IgD-negative memory B cell (primary cell): Measurements from ENCODE around the gene TMEM191B. TPM values are rescaled to one million over a fixed set of nuclear protein-coding genes. Genes with fewer than 3 reads are reported as not detected.
"Not testable (repeated sequence)": the region's sequence is repeated elsewhere in the genome, so short reads cannot be mapped to it uniquely, and the experiment has no call there.

Experiments
- H3K27ac Mint-ChIP-seq, 3 donors: one replicate each; pipeline ENCODE4 v1.8.0; 2020 to 2022; ENCODE audit warnings: mild to moderate bottlenecking in 3 of 3, mixed read lengths in 3 of 3, moderate library complexity in 1 of 3
- H3K27me3 Mint-ChIP-seq: one replicate; pipeline ENCODE4 v1.8.0; 2021; ENCODE audit warnings: mixed read lengths
- H3K36me3 Mint-ChIP-seq: one replicate; pipeline ENCODE4 v1.8.0; 2020; ENCODE audit warnings: mild to moderate bottlenecking, mixed read lengths
- H3K4me1 Mint-ChIP-seq, 3 donors: one replicate each; pipeline ENCODE4 v1.8.0; 2020 to 2022; ENCODE audit warnings: mixed read lengths in 3 of 3, mild to moderate bottlenecking in 1 of 3
- H3K4me3 Mint-ChIP-seq, 4 donors: one replicate each; pipeline ENCODE4 v1.8.0; 2020 to 2022; ENCODE audit warnings: mild to moderate bottlenecking in 4 of 4, mixed read lengths in 4 of 4, moderate library complexity in 3 of 4
- H3K9me3 Mint-ChIP-seq, 3 donors: one replicate each; pipeline ENCODE4 v1.8.0; 2020 to 2021; ENCODE audit warnings: mixed read lengths in 3 of 3, mild to moderate bottlenecking in 1 of 3
- polyA plus RNA-seq: library from polyadenylated mRNA; unstranded; fragments of 300-500 nt; fragmentation: Illumina TruSeq; gene quantifications from one replicate; pipeline ENCODE4 v1.2.3, GENCODE V29; 2021

The TMEM191B gene
- polyA plus RNA-seq, 1 donor from 2014 or later, result not detected

DNA sequence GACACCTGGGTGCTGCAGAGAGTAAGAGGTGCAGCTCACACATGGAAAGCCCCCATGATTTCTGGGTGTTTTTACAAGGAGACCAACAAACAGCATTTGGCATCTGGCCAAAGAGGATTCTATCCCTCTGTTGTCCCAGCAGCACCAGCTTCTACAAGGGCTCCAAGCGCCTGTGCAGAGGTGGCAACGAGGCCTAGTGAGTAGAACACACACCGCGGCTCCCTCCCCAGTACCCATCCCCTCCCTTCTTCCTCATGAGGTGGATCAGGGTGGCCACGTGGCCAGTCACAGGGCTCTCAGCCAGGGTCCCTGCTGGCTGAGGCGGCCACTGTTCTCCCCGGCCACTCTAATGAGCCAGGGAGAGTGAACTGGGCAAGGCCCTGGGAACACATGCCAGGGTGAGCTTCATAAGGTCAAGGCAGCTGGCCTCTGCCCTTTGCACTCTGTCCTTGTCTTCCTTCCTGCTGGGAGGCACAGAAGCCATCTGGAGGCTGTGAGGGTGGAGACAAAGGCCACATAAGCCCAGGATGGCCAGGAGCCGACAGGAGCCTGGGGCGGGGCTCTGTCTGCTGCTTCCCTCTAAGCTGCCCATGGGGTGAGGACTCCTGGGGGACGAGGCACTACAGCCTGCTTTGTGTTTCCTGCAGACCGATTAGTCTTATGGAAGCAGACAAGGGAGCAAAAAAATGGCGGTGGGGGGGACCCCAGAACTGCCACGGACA lies 22.0 kb downstream of the TMEM191B start:
- H3K27ac Mint-ChIP-seq, H3K27me3 Mint-ChIP-seq, H3K9me3 Mint-ChIP-seq, H3K4me3 Mint-ChIP-seq, H3K36me3 Mint-ChIP-seq, H3K4me1 Mint-ChIP-seq: not testable (repeated sequence)

DNA sequence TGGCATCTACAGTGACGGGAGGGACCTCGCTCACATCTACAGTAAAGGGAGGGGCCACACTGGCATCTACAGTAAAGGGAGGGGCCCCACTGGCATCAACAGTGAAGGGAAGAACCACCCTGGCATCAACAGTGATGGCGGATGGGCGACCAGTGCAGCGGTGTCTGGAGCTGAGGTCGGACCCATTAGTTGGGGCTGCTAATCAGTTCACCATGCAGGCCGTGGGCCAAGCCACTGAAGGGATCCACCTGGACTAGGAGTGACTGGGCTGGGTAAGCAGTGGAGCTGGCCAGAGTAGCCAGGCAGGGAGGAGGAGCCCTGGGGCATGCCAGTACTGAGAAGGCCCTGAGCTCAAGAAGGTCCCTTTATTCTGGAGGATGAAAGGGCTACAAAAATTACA lies 23.4 kb downstream of the TMEM191B start:
- not testable (repeated sequence) for H3K4me1 Mint-ChIP-seq, H3K27me3 Mint-ChIP-seq, H3K36me3 Mint-ChIP-seq, H3K4me3 Mint-ChIP-seq, H3K9me3 Mint-ChIP-seq, H3K27ac Mint-ChIP-seq

DNA sequence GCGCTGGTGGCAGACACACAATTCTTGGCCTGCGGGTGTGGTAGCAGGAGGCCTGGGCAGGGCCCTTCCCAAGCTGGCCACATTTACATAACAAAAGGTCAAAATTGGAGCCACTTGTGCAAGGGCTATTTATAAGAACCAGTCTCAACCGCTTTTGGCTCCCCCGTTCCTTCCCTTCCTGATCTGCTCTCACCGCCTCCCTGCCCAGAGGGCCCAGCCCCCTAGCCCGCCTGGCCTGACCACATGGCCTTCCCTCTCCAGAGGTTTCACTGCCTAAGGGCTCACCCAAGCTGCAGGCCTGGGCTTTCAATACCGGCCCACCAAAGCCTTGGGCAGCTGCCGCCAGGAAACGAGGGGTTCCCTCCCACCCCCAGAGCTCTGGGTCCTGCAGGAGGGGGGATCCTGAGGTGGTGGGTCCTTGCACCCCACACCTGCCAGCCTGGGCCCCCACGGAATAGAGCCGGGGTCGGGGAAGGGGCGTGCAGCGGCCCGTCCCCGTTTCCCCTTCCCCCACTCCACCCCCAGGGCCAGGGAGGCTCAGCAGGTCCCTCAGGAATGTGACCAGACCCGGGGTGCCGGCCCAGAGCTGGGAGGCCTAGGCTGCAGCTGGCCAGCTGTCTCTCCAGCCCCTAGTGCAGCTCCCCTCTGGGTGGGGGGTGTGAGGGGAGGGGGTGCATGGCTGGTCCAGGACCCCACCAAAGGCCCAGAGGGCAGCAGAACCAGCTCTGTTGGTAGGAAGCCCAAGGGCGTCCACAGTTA lies 25.4 kb downstream of the TMEM191B start:
- H3K27me3 Mint-ChIP-seq, H3K36me3 Mint-ChIP-seq, H3K4me3 Mint-ChIP-seq, H3K27ac Mint-ChIP-seq, H3K9me3 Mint-ChIP-seq, H3K4me1 Mint-ChIP-seq: not testable (repeated sequence)

DNA sequence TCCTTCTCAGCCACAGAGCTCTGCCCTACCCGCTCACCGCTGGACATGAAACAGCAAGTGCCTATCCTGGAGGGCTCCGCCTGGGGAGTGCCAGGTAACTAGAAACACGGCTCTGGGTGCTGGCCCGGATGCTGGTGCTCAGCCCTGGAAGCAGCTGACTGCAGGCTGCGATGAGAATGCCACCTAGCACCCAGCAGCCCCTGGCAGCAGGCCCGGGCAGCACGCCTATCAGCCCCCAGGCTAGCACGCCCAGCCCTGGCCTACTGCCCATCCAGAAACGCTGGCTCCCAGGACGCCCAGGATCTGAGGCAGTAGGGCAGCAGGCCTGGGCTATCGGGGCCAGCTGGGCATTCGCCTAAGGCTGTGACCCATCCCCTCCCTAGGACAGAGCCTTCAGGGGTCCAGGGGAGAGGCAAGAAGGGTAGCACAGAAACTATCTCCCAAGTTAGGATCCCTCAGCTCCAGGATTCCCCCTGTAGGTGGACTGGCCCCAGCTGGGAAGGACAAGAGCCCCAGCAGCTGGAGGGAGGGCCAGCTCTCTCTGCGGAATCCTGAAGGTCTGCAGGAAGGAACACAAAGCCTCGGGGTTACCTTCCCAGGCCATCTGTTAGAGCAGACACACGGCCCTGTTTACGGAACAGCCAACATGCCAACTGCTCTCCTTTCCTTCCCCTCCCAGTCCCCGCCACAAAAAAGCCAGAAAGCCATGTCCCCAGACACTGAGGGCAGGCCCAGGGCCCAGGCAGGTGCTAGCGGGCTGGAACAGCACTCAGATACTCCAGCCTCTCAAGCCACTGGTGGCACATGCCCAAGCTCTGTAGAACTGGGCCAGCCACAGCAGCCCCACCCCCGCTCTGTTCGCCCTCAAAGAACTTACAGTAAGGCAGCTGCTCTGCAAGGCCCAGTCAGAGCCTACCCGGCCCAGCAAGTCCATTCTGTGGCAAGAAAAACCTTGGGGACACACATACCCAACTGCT lies 27.0 kb downstream of the TMEM191B start:
- H3K4me1 Mint-ChIP-seq, H3K27me3 Mint-ChIP-seq, H3K27ac Mint-ChIP-seq, H3K9me3 Mint-ChIP-seq, H3K36me3 Mint-ChIP-seq, H3K4me3 Mint-ChIP-seq: not testable (repeated sequence)

DNA sequence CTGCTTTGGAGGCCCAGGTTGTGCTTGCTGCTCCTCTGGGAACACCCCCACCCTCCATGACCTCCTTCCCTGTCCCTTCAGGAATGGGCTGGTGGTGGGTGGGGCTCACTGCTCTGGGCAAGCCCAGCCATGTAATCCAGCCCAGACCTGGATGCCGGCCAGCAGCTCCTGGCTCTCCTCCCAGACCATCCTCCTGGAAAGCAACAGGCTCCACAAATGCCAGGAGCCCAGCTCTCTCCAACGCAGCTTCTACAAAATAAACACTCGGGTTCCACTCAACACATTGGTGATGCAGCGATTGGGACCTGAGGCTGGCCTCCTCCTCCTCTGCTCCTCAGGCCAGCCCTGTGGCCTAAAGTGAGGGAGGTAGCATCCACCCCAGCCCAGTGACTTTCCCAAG lies 30.9 kb downstream of the TMEM191B start:
- H3K4me3 Mint-ChIP-seq, H3K36me3 Mint-ChIP-seq, H3K4me1 Mint-ChIP-seq, H3K9me3 Mint-ChIP-seq, H3K27me3 Mint-ChIP-seq, H3K27ac Mint-ChIP-seq: not testable (repeated sequence)

DNA sequence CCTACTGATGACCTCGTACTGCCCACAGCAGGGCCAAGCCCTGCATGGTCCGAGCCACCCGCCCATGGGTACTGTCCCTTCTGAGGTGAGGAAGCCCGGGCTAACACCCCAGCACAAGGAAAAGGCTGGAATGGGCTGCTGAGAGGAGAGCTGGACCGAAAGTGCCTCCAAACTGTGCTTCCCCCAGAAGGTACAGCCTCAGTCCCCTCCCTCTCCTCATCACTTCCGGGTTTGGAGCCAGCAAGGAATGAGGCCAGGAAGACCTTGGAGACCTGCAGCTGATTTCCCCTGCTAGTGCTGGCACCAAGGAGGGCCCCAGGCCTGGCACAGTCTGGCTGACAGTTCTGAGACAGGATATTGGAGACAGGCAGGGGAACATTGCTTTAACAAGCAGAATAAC lies 31.3 kb downstream of the TMEM191B start:
- H3K36me3 Mint-ChIP-seq, H3K4me3 Mint-ChIP-seq, H3K4me1 Mint-ChIP-seq, H3K27me3 Mint-ChIP-seq, H3K27ac Mint-ChIP-seq, H3K9me3 Mint-ChIP-seq: not testable (repeated sequence)

DNA sequence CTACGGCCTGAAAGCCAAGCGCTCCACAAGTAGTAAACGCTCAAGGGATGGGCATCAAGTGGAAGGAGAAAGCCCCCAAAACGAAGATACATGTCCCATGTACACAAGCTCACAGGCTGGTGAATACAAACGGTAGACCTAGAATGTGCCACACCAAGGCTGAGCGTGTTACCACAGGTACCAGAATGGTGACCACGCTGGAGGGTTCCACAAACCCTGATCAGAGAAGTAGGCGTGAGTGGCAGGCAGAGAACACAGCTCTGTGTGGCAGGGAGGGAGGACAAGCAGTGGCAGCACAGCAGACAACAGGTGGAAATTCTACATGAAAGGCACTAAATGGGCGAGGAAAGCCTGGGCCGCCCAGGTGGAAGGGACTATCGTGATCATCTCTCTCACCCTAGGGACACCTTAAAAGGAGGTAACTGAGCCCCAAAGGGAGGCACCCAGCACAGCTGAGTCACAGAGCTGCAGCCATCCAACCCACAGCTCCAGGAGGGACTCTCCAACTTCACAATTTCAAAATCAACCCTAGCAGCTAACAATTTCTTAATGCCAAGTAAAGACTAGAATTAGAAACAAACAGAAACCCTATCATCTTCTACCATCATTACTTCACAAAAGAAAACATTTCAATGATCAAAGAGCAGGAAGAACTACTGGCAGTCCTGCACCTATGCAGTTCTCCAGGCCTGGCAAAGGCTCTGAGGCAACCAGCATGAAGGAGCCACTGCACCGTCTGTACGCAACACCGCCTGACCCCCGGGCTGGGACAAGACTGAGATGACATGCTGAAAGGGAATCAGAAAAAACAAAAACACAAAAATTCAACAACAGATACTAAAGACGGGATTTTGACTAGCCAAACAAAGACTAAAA lies 32.7 kb downstream of the TMEM191B start:
- not testable (repeated sequence) for H3K4me3 Mint-ChIP-seq, H3K9me3 Mint-ChIP-seq, H3K27me3 Mint-ChIP-seq, H3K4me1 Mint-ChIP-seq, H3K36me3 Mint-ChIP-seq, H3K27ac Mint-ChIP-seq

DNA sequence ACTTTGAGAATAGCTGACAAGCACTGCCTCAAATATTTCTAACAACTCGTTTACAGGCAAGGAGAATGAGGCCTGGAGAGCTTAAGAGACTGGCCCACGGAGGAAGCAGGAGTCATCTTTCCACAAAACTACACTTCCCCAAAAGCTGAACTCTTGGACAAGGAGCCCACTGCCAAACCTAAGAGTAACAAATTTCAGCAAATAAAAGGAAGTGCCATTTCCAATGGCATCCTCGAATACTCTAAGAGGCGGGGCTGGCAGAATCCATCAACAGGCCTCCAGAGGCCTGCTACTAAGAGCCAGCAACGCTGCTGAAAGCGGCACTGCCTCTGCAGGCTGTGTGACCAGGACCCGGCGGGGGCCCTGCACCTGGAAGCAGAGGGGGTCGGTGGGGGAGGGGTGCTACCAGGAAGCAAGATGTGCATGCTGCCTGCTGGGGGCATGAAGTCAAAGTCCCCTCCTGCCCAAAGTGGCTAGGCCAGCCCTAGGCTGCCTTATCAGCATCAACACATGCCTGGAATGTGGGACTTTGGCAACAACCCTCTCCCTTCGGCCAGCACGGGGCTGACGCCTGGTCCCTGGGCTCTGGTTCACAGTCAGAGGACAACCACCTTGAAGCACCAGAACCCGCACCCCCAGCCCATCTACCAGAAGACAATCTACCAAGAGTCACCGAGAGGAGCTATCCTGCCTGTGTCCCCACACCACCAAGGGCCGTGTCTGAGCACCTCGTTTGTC lies 43.1 kb downstream of the TMEM191B start:
- H3K4me3 Mint-ChIP-seq, H3K9me3 Mint-ChIP-seq, H3K27ac Mint-ChIP-seq, H3K4me1 Mint-ChIP-seq, H3K27me3 Mint-ChIP-seq, H3K36me3 Mint-ChIP-seq: not testable (repeated sequence)

DNA sequence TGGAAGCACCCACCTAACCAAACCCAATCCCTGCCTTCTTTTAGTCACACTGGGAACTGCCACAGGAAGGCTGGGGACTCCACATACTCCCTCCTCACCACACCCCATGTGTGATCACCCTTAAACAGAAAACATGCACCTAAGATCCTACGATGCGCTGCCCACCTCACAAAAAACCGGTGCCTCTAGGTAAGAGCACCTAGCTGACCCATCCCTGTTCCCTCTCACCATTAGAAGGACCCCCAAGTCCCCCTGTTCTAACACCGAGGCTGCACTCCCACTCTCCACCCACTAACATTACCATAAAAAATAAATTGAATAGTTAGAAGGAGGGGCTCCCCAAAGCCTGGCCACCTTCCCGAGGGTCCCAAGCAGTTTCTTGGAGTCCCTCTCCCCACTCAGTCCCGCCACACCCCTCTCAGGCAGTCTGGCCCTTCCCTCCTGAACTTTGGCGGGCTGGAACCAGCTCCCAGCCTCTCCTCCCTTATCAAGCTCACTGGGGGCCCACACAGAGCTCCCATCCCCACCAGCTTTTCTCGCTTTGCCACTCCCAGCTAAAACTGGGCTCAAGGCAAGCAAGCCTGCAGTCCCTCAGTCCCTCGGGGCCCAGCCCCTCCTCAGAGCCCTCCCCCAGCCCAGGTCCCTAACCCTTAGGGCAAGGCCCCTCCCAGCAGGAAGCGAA lies 46.0 kb downstream of the TMEM191B start:
- H3K4me1 Mint-ChIP-seq, H3K9me3 Mint-ChIP-seq, H3K27ac Mint-ChIP-seq, H3K36me3 Mint-ChIP-seq, H3K27me3 Mint-ChIP-seq: not testable (repeated sequence)
- peak overlapping the region in 1 of 4 donors; percentile 27 for H3K4me3 Mint-ChIP-seq

DNA sequence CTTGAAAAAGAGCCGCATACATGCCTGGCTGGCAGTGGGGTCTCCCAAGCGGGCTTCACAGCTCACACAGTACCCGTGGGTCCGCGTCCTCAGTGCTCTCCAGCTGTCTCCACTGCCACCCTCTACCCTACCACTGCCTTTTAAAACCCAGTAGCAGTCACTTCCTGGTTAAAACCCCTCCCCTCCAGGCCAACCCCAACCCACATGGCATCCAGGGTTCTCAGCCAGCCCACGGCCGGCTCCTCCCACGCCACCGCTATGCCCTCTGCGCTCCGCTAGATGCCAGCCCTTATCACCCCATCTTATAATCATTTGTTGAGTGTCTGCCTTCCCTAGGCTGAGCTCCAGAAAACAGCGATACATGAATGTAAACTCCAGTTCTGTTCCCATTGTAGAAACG lies 47.0 kb downstream of the TMEM191B start:
- not testable (repeated sequence) for H3K4me1 Mint-ChIP-seq, H3K27ac Mint-ChIP-seq, H3K36me3 Mint-ChIP-seq, H3K27me3 Mint-ChIP-seq, H3K9me3 Mint-ChIP-seq, H3K4me3 Mint-ChIP-seq

DNA sequence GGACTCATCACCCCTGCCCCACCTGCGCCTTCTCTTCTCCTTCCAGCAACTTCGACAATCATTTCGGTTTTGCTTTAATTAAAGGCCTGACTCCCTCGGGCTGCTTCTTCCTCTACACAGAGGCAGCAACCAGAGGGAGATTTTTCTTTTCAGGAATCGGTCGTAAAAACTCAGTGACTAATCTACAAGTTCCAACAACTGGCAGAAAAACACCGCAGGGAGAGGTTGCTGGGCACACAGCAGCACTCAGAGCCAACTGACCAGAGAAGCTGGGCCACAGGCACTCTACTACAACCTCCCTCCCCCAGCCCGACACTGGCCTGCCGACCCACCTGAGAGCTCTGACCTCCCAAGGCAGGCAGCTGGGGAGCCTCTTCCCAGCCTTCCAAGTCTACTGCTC lies 48.1 kb downstream of the TMEM191B start:
- H3K4me1 Mint-ChIP-seq, H3K27ac Mint-ChIP-seq, H3K9me3 Mint-ChIP-seq, H3K36me3 Mint-ChIP-seq, H3K27me3 Mint-ChIP-seq, H3K4me3 Mint-ChIP-seq: not testable (repeated sequence)

DNA sequence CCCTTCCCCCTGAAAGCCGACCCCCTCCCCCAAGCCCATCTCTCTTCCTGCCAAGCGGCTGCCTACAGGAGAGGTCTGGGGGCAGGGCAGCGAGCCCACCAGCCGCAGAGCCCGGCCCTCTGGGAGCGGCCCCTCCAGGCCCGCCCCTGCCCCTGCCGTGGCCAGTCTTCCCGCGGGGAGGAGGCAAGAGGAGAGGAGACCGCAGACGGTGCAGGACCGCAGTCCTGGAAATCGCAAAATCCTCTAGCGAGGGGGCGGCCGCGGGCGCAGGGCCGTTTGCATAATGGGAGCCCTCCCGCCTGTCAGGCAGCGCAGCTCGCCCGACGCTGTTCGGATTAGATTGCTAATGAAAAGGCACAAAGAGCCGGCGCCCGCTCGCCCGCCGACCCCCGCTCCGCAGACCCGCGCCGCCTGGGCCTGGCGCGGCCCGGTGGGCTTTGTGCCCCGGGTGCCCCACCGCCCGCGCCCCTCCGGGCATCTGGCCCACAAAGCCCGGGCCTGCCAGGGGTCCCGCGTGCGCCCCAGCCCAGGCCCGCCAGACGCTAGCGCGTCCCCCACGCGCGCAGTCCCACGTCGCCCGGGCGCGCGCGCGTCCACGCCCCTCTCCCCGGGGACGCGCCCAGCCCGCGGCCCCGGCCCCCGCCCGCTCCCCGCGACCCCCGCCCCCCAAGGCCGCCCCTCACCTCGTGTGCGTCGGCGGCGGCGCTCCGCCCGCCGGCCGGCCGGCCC lies 49.7 kb downstream of the TMEM191B start:
- H3K27ac Mint-ChIP-seq, H3K36me3 Mint-ChIP-seq, H3K4me3 Mint-ChIP-seq, H3K27me3 Mint-ChIP-seq, H3K9me3 Mint-ChIP-seq, H3K4me1 Mint-ChIP-seq: not testable (repeated sequence)

DNA sequence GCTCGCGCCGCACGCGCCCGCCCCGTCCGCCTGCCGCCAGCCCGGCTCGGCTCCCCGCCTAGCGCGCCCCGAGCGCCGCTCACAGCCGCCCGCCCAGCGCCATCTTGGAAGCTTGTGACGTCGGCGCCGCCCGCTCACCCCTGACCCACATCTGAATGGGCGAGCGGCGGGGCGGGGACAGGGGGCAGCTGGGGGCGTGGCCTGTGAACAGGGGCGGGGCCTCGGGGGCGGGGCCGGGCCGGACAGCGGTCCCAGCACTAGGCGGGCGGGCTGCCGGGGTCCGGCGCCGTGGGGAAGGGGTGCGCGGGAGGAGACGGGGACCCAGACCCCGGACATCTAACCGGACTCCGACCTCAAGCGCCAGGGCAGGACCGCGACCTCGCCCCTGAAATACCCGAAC lies 50.2 kb downstream of the TMEM191B start:
- not testable (repeated sequence) for H3K27me3 Mint-ChIP-seq, H3K27ac Mint-ChIP-seq, H3K9me3 Mint-ChIP-seq, H3K4me1 Mint-ChIP-seq, H3K36me3 Mint-ChIP-seq, H3K4me3 Mint-ChIP-seq
